ENCODE measurements around the gene MMP3.

- no peak for TF ChIP-seq POLR2AphosphoS5 (IDR thresholded peaks at IDR 0.05; ENCODE audit: low read depth, low read length)
- TF ChIP-seq CTCF (IDR thresholded peaks at IDR 0.05 in 2 of 3, conservative IDR thresholded peaks at IDR 0.05 in 1 of 3; ENCODE audit: borderline replicate concordance in 1 of 3, insufficient read depth in 1 of 3, low read depth in 2 of 3, low read length in 2 of 3) = no peak
- no peak for TF ChIP-seq REST (IDR thresholded peaks at IDR 0.05; ENCODE audit: low read depth)
- TF ChIP-seq ZFX (IDR thresholded peaks at IDR 0.05) = no peak
- TF ChIP-seq RAD21 (IDR thresholded peaks at IDR 0.05; ENCODE audit: low read depth) = no peak
Measured at GRCh38 chr11:102842930-102843329, 479 bp downstream of the MMP3 start.

Data from HCT116 (cell line).